SK-N-SH treated with all-trans-retinoic acid at 6 μM for 48 hours (cell line): ENCODE measurements around the gene DUSP7.

ENCODE experiments used
- ATAC-seq: fragments of 200-7000 bp; cut with Tn5 transposase; 3 replicates; pipeline ENCODE4 v1.9.1; 2020; ENCODE audit warnings: mild to moderate bottlenecking, moderate library complexity
- ARNTL ChIP-seq: fragments of 450-650 bp; formaldehyde crosslinking; IDR thresholded peaks from 2 replicates; pipeline ENCODE4 v1.5.0; 2020; ENCODE audit warnings: low read depth, mild to moderate bottlenecking, moderate library complexity, borderline replicate concordance
- BACH2 ChIP-seq: fragments of 250-450 bp; sonication (Bioruptor Pico); IDR thresholded peaks from 2 replicates; pipeline ENCODE4 v1.9.0; 2021; ENCODE audit warnings: mild to moderate bottlenecking, borderline replicate concordance
- CREB5 ChIP-seq: fragments of 250-450 bp; sonication (Bioruptor Pico); IDR thresholded peaks from 2 replicates; pipeline ENCODE4 v1.5.1; 2020; ENCODE audit warnings: low read depth, mild to moderate bottlenecking, moderate library complexity
- CSDC2 ChIP-seq: fragments of 250-450 bp; sonication (Bioruptor Pico); IDR thresholded peaks from 2 replicates; pipeline ENCODE4 v1.5.0; 2020; ENCODE audit warnings: mild to moderate bottlenecking, moderate library complexity
- ESRRG ChIP-seq: fragments of 250-450 bp; sonication (Bioruptor Pico); IDR thresholded peaks from 2 replicates; pipeline ENCODE4 v1.6.1; 2021; ENCODE audit warnings: mild to moderate bottlenecking
- GLIS3 ChIP-seq: fragments of 250-450 bp; sonication (Bioruptor Pico); IDR thresholded peaks from 2 replicates; pipeline ENCODE4 v1.5.0; 2020; ENCODE audit warnings: mild to moderate bottlenecking, moderate library complexity
- ISL1 ChIP-seq: fragments of 250-450 bp; sonication (Bioruptor Pico); IDR thresholded peaks from 2 replicates; pipeline ENCODE4 v2.1.2; 2022; ENCODE audit warnings: mild to moderate bottlenecking, moderate library complexity
- OSR1 ChIP-seq: fragments of 250-450 bp; sonication (Bioruptor Pico); IDR thresholded peaks from 2 replicates; pipeline ENCODE4 v1.8.0; 2022; ENCODE audit warnings: moderate library complexity, mild to moderate bottlenecking, inconsistent platforms
- PPARA ChIP-seq: fragments of 250-450 bp; sonication (Bioruptor Pico); IDR thresholded peaks from 2 replicates; pipeline ENCODE4 v1.5.0; 2020; ENCODE audit warnings: mild to moderate bottlenecking, borderline replicate concordance
- RARB ChIP-seq: fragments of 250-450 bp; sonication (Bioruptor Pico); IDR thresholded peaks from 2 replicates; pipeline ENCODE4 v1.8.0; 2021; ENCODE audit warnings: mild to moderate bottlenecking, moderate library complexity
- SNAI2 ChIP-seq: fragments of 250-450 bp; sonication (Bioruptor Pico); IDR thresholded peaks from 2 replicates; pipeline ENCODE4 v1.5.0; 2020; ENCODE audit warnings: mild to moderate bottlenecking, moderate library complexity
- TCF4 ChIP-seq: fragments of 250-450 bp; sonication (Bioruptor Pico); IDR thresholded peaks from 2 replicates; pipeline ENCODE4 v1.8.0; 2021; ENCODE audit warnings: mild to moderate bottlenecking, moderate library complexity, borderline replicate concordance
- TSHZ2 ChIP-seq: fragments of 250-450 bp; sonication (Bioruptor Pico); IDR thresholded peaks from 2 replicates; pipeline ENCODE4 v1.5.0; 2020; ENCODE audit warnings: mild to moderate bottlenecking, moderate library complexity
- ZC3H10 ChIP-seq: fragments of 250-450 bp; sonication (Bioruptor Pico); IDR thresholded peaks from 2 replicates; pipeline ENCODE4 v1.5.1; 2021; ENCODE audit warnings: mild to moderate bottlenecking, moderate library complexity
- ZFP3 ChIP-seq: fragments of 250-450 bp; sonication (Bioruptor Pico); IDR thresholded peaks from 2 replicates; pipeline ENCODE4 v1.5.0; 2020; ENCODE audit warnings: mild to moderate bottlenecking, moderate library complexity
- ZFP30 ChIP-seq: fragments of 450-650 bp; formaldehyde crosslinking; IDR thresholded peaks from 2 replicates; pipeline ENCODE4 v1.5.0; 2022; ENCODE audit warnings: mild to moderate bottlenecking, moderate library complexity
- ZNF70 ChIP-seq: fragments of 450-650 bp; formaldehyde crosslinking; IDR thresholded peaks from 2 replicates; pipeline ENCODE4 v1.5.0; 2020; ENCODE audit warnings: mild to moderate bottlenecking, moderate library complexity
- ZNF8 ChIP-seq: fragments of 450-650 bp; formaldehyde crosslinking; IDR thresholded peaks from 2 replicates; pipeline ENCODE4 v1.5.0; 2020; ENCODE audit warnings: mild to moderate bottlenecking, moderate library complexity
- TF ChIP-seq, protein P1 (sequence below): fragments of 250-450 bp; sonication (Bioruptor Pico); IDR thresholded peaks from 2 replicates; pipeline ENCODE4 v1.8.0; 2020; ENCODE audit warnings: mild to moderate bottlenecking, moderate library complexity, borderline replicate concordance
- TF ChIP-seq, protein P2 (sequence below): fragments of 250-450 bp; sonication (Bioruptor Pico); IDR thresholded peaks from 2 replicates; pipeline ENCODE4 v1.5.1; 2021; ENCODE audit warnings: mild to moderate bottlenecking, moderate library complexity
- TF ChIP-seq, protein P3 (sequence below): fragments of 250-450 bp; sonication (Bioruptor Pico); IDR thresholded peaks from 2 replicates; pipeline ENCODE4 v1.8.0; 2021; ENCODE audit warnings: low read depth, mild to moderate bottlenecking, moderate library complexity, borderline replicate concordance

DUSP7 gene

DNA sequence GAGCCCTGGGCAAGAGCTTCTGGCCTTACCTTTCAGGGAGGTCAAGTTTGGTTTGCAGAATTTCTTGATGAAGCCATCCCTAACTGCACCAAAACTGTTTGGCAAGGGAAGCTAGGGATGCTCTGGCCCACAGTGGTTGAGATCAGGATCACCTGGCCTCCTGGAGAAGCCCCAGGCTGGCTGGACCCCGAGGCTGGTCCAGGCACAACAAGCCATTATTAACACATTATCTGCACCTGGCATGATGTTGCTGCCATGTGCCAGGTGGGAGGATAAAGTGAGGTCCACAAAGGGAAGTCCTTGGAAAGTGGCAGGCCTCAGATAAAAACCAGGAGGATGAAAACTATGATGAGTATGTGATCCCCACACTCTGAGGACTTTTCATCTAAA lies 35.9 kb upstream of the DUSP7 start (continued):
- TF ChIP-seq, protein P1, sequence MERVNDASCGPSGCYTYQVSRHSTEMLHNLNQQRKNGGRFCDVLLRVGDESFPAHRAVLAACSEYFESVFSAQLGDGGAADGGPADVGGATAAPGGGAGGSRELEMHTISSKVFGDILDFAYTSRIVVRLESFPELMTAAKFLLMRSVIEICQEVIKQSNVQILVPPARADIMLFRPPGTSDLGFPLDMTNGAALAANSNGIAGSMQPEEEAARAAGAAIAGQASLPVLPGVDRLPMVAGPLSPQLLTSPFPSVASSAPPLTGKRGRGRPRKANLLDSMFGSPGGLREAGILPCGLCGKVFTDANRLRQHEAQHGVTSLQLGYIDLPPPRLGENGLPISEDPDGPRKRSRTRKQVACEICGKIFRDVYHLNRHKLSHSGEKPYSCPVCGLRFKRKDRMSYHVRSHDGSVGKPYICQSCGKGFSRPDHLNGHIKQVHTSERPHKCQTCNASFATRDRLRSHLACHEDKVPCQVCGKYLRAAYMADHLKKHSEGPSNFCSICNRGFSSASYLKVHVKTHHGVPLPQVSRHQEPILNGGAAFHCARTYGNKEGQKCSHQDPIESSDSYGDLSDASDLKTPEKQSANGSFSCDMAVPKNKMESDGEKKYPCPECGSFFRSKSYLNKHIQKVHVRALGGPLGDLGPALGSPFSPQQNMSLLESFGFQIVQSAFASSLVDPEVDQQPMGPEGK = no peak
- no peak for TF ChIP-seq BACH2 (CRISPR knock-in tag)
- no peak for TF ChIP-seq ZNF70 (CRISPR knock-in tag)
- no peak for TF ChIP-seq PPARA (CRISPR knock-in tag)
- TF ChIP-seq ESRRG (CRISPR knock-in tag) = no peak
- TF ChIP-seq GLIS3 = no peak
- TF ChIP-seq, protein P2, sequence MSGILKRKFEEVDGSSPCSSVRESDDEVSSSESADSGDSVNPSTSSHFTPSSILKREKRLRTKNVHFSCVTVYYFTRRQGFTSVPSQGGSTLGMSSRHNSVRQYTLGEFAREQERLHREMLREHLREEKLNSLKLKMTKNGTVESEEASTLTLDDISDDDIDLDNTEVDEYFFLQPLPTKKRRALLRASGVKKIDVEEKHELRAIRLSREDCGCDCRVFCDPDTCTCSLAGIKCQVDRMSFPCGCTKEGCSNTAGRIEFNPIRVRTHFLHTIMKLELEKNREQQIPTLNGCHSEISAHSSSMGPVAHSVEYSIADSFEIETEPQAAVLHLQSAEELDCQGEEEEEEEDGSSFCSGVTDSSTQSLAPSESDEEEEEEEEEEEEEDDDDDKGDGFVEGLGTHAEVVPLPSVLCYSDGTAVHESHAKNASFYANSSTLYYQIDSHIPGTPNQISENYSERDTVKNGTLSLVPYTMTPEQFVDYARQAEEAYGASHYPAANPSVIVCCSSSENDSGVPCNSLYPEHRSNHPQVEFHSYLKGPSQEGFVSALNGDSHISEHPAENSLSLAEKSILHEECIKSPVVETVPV (CRISPR knock-in tag) = no peak
- TF ChIP-seq ISL1 (CRISPR knock-in tag) = no peak

DNA sequence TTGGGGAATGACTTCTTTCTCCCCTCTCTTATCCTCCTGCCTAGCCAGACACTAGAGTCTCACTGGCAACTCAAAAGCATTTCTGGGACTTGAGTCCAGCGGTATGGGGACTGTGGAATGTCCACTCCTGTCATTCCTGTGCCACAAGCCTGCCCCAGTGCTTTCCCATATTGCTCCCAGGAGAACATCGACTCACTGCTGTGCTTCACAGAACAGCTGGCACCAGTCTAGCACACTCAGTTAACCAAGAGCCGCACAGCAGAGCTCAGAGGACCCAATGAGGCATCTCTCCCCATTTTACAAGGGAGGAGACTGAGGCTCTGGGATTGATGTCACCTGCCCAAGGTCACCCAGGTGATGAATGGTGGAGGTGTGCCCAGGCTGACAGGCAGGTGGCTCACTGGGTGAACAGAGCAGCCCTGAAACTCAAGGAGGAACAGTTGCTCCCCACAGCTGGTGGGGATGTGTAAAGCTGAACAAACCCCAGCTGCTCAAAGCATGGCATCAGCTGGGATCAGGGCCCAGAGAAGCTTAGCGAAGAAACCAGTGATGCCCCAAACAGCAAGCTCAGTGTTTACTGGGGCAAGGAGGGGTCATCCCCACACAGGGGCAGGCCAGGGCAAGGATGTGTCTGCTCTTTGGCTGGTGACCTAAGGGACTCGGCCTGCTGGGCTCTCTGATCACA lies 35.4 kb upstream of the DUSP7 start:
- ATAC-seq = no peak
- no peak for TF ChIP-seq ZC3H10
- no peak for TF ChIP-seq ZNF70 (CRISPR knock-in tag)

- TF ChIP-seq, protein P3, sequence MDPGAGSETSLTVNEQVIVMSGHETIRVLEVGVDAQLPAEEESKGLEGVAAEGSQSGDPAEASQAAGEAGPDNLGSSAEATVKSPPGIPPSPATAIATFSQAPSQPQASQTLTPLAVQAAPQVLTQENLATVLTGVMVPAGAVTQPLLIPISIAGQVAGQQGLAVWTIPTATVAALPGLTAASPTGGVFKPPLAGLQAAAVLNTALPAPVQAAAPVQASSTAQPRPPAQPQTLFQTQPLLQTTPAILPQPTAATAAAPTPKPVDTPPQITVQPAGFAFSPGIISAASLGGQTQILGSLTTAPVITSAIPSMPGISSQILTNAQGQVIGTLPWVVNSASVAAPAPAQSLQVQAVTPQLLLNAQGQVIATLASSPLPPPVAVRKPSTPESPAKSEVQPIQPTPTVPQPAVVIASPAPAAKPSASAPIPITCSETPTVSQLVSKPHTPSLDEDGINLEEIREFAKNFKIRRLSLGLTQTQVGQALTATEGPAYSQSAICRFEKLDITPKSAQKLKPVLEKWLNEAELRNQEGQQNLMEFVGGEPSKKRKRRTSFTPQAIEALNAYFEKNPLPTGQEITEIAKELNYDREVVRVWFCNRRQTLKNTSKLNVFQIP = no peak
- TF ChIP-seq RARB (no peak), CSDC2 (no peak), BACH2 (CRISPR knock-in tag) (no peak), GLIS3 (no peak), ESRRG (CRISPR knock-in tag) (no peak), TCF4 (CRISPR knock-in tag) (no peak), ZNF70 (CRISPR knock-in tag) (no peak), OSR1 (no peak), ARNTL (CRISPR knock-in tag) (no peak), CREB5 (CRISPR knock-in tag) (no peak), ZNF8 (CRISPR knock-in tag) (no peak)
- TF ChIP-seq, protein P1 = no peak
- ATAC-seq = no peak
Measured at GRCh38 chr3:52090933-52091468, 34.6 kb upstream of the DUSP7 start.

DNA sequence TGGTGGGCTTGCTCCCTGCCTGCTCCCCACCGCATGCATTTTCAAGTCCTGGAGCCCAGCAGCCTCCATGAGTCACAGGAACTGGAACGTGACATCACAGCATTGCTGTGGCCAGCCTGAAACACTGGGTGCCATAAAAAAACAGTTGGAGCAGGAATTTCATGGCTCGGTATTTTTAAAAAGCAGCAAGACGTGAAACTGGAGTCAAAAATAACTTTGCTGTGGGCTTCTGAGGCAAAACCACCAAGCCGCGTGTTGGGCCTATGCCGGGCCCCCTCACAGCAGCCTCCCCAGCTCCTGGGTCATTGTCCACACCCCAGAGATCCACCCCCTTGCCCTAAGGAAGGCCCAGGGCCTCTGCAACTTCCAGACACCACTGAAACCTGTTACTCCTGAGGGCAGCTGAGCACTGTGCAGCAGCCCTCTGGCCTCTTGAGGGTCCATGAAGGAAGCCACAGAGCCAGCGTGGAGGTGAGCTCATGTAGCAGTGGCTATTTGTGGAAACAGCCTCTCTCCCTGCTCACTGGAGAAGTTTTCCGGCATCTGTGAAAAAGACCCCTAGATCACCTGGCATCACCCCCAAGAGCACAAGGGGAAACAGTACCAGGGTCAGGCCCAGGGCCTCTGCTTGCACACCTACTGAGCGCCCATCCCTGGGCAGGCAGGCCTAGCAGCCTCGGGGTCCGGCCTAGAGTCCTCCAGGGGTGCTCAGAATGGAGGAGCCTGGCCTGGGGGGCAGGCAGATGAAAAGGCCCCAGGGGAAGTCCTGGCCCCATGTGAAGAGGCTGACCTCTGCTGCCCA lies 34.0 kb upstream of the DUSP7 start:
- ATAC-seq = peak; percentile 76
- TF ChIP-seq OSR1 (no peak), BACH2 (CRISPR knock-in tag) (no peak), ISL1 (CRISPR knock-in tag) (no peak), SNAI2 (no peak), CSDC2 (no peak), ZFP30 (CRISPR knock-in tag) (no peak), ZNF70 (CRISPR knock-in tag) (no peak), RARB (no peak), ZFP3 (CRISPR knock-in tag) (no peak), TSHZ2 (CRISPR knock-in tag) (no peak), ESRRG (CRISPR knock-in tag) (no peak)
- TF ChIP-seq, protein P3 = no peak
